Measurements from ENCODE around the gene ZNF219. TPM values are rescaled to one million over a fixed set of nuclear protein-coding genes. Genes with fewer than 3 reads are reported as not detected.
A peak's percentile ranks its signal among the peaks of the same experiment; 100 is the strongest.

Gene ZNF219
- total RNA-seq, 2 experiments from 2014 or later: 6.9 to 8.6 TPM

- DNase-seq: no peak
- H3K4me1 Mint-ChIP-seq: peaks cover 16% of the 10 kb centered on the region
- H3K27me3 Mint-ChIP-seq: no peaks in the 10 kb centered on the region
- H3K27ac Mint-ChIP-seq: no peak overlapping the region
- no peaks in the 10 kb centered on the region for H3K9me3 Mint-ChIP-seq
- H3K36me3 Mint-ChIP-seq: no peaks in the 10 kb centered on the region
- no peak overlapping the region for H3K4me3 Mint-ChIP-seq
These were observed 14.1 kb downstream of the ZNF219 start for GRCh38 chr14:21084396-21084795.

DNA sequence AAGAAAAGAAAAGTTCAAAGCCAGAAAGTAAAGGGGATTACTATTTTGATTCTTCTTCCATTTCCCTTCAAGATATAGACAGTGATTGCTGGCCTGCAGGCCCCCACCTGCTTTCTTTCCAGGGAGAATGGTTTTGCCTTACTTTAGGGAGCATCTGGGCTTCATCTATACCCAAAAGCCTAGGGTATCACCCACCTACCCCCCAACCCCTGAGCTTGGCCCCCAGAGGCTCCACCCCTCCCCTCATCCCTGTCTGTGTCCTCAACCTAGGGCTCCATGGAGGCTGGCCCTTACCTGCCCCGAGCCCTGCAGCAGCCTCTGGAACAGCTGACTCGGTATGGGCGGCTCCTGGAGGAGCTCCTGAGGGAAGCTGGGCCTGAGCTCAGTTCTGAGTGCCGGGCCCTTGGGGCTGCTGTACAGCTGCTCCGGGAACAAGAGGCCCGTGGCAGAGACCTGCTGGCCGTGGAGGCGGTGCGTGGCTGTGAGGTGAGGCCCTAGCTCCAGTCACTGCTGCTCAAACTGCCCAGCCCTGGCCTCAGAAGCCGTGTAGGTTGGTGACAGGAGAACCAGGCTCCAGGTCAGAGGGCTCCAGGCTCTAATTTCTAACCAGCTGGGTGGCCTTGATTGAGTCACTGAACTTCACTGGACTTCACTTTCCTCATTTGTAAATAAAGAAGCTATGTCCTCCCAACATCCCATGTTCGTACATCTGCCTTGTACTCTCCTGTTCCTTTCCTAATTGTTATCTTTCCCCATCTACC, 14.7 kb downstream of the ZNF219 start:
- Mint-ChIP-seq H3K27me3 (no peaks in the 10 kb centered on the region), H3K4me1 (peaks cover 13% of the 10 kb centered on the region), H3K9me3 (no peaks in the 10 kb centered on the region), H3K4me3 (no peak overlapping the region), H3K27ac (no peak overlapping the region), H3K36me3 (no peaks in the 10 kb centered on the region)
- no peak for DNase-seq

GRCh38 chr14:21081521-21082142, 16.8 kb downstream of the ZNF219 start:
- no peak overlapping the region for H3K27ac Mint-ChIP-seq
- DNase-seq: no peak
- no peaks in the 10 kb centered on the region for H3K27me3 Mint-ChIP-seq
- no peak overlapping the region for H3K4me3 Mint-ChIP-seq
- peaks cover 2% of the 10 kb centered on the region for H3K4me1 Mint-ChIP-seq
- no peaks in the 10 kb centered on the region for H3K9me3 Mint-ChIP-seq
- no peaks in the 10 kb centered on the region for H3K36me3 Mint-ChIP-seq

- H3K4me3 Mint-ChIP-seq: no peak overlapping the region
- H3K4me1 Mint-ChIP-seq: no peaks in the 10 kb centered on the region
- no peaks in the 10 kb centered on the region for H3K36me3 Mint-ChIP-seq
These were observed 19.7 kb downstream of the ZNF219 start for GRCh38 chr14:21078726-21079125.

DNA sequence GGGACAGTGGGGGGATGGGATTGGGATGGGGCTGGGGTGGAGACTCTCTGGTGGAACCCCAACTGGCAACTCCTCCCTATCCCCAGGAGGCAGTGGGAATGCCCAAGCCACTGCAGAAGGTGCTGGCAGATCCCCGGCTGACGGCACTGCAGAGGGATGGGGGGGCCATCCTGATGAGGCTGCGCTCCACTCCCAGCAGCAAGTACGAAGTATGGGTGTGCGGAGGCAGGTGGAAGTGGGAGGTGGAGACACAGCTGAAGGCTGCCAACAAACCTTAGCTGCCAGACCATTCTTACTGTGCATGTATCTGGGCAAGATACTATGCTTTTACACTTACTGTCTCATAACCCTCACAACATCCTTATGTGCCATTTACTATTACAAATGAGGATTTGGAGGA, 20.2 kb downstream of the ZNF219 start:
- H3K27ac Mint-ChIP-seq: no peak overlapping the region
- H3K4me3 Mint-ChIP-seq: no peak overlapping the region

More at GRCh38 chr14:21078726-21079125, 19.7 kb downstream of the ZNF219 start:
- H3K27me3 Mint-ChIP-seq: peaks cover 2% of the 10 kb centered on the region
- DNase-seq: no peak
- H3K27ac Mint-ChIP-seq: no peak overlapping the region
- no peaks in the 10 kb centered on the region for H3K9me3 Mint-ChIP-seq

DNA sequence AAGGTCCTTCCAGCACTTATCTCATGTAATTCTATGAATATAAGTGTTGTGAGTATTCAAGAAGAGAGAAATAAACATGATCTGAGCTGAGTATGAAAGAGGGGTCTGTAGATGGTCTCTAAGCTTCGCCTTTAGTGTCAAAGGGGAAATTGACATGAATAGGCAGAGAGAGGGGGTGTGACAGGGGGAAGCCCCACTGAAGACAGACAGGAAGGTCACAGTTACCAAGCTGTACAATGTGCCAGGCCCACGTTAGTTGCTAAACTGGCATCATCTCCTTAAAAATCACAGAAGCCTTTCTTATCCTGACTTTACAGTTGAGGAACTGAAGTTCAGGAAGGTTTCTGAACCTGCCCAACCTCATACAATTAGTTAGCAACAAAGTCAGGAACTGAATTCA, 20.8 kb downstream of the ZNF219 start:
- Mint-ChIP-seq H3K4me1 (no peaks in the 10 kb centered on the region), H3K36me3 (no peaks in the 10 kb centered on the region), H3K4me3 (no peak overlapping the region), H3K27ac (no peak overlapping the region), H3K27me3 (peaks cover 9% of the 10 kb centered on the region), H3K9me3 (no peaks in the 10 kb centered on the region)
- DNase-seq: no peak

More for the DNA sequence above, 20.2 kb downstream of the ZNF219 start:
- Mint-ChIP-seq H3K27me3 (peaks cover 7% of the 10 kb centered on the region), H3K9me3 (no peaks in the 10 kb centered on the region), H3K4me1 (no peaks in the 10 kb centered on the region), H3K36me3 (no peaks in the 10 kb centered on the region)
- DNase-seq: no peak

- peaks cover 9% of the 10 kb centered on the region for H3K4me1 Mint-ChIP-seq
- H3K4me3 Mint-ChIP-seq: no peak overlapping the region
- H3K27ac Mint-ChIP-seq: no peak overlapping the region
- no peak for DNase-seq
- no peaks in the 10 kb centered on the region for H3K36me3 Mint-ChIP-seq
- H3K27me3 Mint-ChIP-seq: peaks cover 27% of the 10 kb centered on the region
- no peaks in the 10 kb centered on the region for H3K9me3 Mint-ChIP-seq
These were observed 22.6 kb downstream of the ZNF219 start for GRCh38 chr14:21075719-21076437.

DNA sequence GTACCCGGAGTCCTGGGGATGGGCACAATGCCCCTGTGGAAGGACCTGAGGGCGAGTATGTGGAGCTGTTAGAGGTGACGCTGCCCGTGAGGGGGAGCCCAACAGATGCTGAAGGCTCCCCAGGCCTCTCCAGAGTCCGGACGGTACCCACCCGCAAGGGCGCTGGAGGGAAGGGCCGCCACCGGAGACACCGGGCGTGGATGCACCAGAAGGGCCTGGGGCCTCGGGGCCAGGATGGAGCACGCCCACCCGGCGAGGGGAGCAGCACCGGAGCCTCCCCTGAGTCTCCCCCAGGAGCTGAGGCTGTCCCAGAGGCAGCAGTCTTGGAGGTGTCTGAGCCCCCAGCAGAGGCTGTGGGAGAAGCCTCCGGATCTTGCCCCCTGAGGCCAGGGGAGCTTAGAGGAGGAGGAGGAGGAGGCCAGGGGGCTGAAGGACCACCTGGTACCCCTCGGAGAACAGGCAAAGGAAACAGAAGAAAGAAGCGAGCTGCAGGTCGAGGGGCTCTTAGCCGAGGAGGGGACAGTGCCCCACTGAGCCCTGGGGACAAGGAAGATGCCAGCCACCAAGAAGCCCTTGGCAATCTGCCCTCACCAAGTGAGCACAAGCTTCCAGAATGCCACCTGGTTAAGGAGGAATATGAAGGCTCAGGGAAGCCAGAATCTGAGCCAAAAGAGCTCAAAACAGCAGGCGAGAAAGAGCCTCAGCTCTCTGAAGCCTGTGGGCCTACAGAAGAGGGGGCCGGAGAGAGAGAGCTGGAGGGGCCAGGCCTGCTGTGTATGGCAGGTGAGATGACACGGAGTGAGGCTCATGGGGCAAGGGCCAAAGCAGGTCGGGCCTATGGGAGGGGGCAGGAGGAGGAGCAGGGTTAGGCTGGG, 23.8 kb downstream of the ZNF219 start:
- Mint-ChIP-seq H3K4me1 (peaks cover 17% of the 10 kb centered on the region), H3K36me3 (no peaks in the 10 kb centered on the region), H3K9me3 (no peaks in the 10 kb centered on the region), H3K4me3 (no peak overlapping the region), H3K27me3 (peaks cover 37% of the 10 kb centered on the region), H3K27ac (no peak overlapping the region)
- no peak for DNase-seq

DNA sequence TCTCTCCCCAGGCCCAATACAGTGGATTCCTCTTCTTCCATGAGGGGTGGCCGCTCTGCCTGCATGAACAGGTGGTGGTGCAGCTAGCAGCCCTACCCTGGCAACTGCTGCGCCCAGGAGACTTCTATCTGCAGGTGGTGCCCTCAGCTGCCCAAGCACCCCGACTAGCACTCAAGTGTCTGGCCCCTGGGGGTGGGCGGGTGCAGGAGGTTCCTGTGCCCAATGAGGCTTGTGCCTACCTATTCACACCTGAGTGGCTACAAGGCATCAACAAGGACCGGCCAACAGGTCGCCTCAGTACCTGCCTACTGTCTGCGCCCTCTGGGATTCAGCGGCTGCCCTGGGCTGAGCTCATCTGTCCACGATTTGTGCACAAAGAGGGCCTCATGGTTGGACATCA, 24.5 kb downstream of the ZNF219 start:
- Mint-ChIP-seq H3K4me1 (peaks cover 23% of the 10 kb centered on the region), H3K4me3 (no peak overlapping the region), H3K27ac (no peak overlapping the region), H3K36me3 (no peaks in the 10 kb centered on the region), H3K27me3 (peaks cover 44% of the 10 kb centered on the region), H3K9me3 (no peaks in the 10 kb centered on the region)
- no peak for DNase-seq

- H3K27me3 Mint-ChIP-seq: peaks cover 52% of the 10 kb centered on the region
- H3K4me3 Mint-ChIP-seq: no peak overlapping the region
- H3K27ac Mint-ChIP-seq: no peak overlapping the region
- H3K36me3 Mint-ChIP-seq: no peaks in the 10 kb centered on the region
- no peak for DNase-seq
- peaks cover 28% of the 10 kb centered on the region for H3K4me1 Mint-ChIP-seq
- no peaks in the 10 kb centered on the region for H3K9me3 Mint-ChIP-seq
These were observed 25.6 kb downstream of the ZNF219 start for GRCh38 chr14:21072781-21073339.

GRCh38 chr14:21072031-21072473, 26.4 kb downstream of the ZNF219 start:
- Mint-ChIP-seq H3K4me1 (peaks cover 28% of the 10 kb centered on the region), H3K4me3 (peak overlapping the region; percentile 73), H3K27me3 (peaks cover 60% of the 10 kb centered on the region), H3K27ac (no peak overlapping the region), H3K36me3 (no peaks in the 10 kb centered on the region), H3K9me3 (no peaks in the 10 kb centered on the region)
- DNase-seq: no peak

GRCh38 chr14:21071225-21072030, 27.0 kb downstream of the ZNF219 start:
- H3K4me1 Mint-ChIP-seq: peaks cover 28% of the 10 kb centered on the region
- H3K9me3 Mint-ChIP-seq: no peaks in the 10 kb centered on the region
- peak; percentile 44 for DNase-seq
- no peak overlapping the region for H3K27ac Mint-ChIP-seq
- no peaks in the 10 kb centered on the region for H3K36me3 Mint-ChIP-seq
- peaks cover 66% of the 10 kb centered on the region for H3K27me3 Mint-ChIP-seq
- H3K4me3 Mint-ChIP-seq: peak overlapping the region; percentile 73

DNA sequence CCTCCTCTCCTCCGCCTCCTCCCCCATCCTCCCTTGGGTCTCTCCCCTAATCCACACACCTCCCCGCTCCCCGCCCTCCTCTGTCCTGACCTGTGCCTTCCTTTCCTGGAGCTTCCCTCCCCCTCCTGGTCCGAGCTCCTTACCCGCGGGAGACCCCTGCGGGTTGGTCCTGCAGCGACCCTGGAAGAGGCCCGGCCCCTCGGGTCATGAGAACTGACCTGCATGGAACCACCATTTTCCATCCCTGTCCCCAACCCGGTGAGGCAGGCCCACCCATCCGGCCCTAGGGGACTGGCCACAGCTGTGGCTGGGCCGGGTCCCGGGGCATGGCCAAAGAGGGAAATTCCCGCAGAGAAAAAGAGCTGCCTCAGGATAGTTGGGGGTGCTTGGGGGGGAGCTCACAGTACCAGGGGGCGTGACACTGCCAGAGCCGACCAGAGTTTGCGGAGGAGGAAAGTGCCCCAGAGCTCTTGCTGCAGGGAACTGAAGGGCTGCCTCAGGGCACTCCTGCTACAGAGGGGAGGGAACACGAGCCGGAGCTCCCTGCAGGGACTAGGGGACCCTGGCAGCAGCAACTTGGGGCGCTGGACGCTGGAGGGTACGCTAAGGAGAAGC, 27.7 kb downstream of the ZNF219 start:
- no peaks in the 10 kb centered on the region for H3K36me3 Mint-ChIP-seq
- no peak overlapping the region for H3K27ac Mint-ChIP-seq
- H3K27me3 Mint-ChIP-seq: peaks cover 72% of the 10 kb centered on the region
- H3K9me3 Mint-ChIP-seq: no peaks in the 10 kb centered on the region
- peak; percentile 19 for DNase-seq
- H3K4me3 Mint-ChIP-seq: peak overlapping the region; percentile 73
- H3K4me1 Mint-ChIP-seq: peaks cover 28% of the 10 kb centered on the region

Data from activated naive CD8-positive, alpha-beta T cell treated with anti-CD3 and anti-CD28 coated beads for 36 hours (primary cell).